Activated T-helper 17 cell treated with anti-CD3 and anti-CD28 coated beads, Interleukin-2, amount 50 U/mL, for 72 hours (primary cell): ENCODE data around the gene SNAPC4. TPM values are rescaled to one million over a fixed set of nuclear protein-coding genes. Genes with fewer than 3 reads are reported as not detected.
"Not testable (repeated sequence)": the region's sequence is repeated elsewhere in the genome, so short reads cannot be mapped to it uniquely, and the experiment has no call there.

ENCODE experiments used
- ATAC-seq: fragments of 150-1000 bp; cut with Tn5 transposase; replicated peaks from 2 replicates; pipeline ENCODE4 v1.10.0; 2021; ENCODE audit warnings: mild to moderate bottlenecking, moderate library complexity
- H3K27ac Mint-ChIP-seq: one replicate; pipeline ENCODE4 v1.8.0; 2022; ENCODE audit warnings: mixed read lengths
- H3K27me3 Mint-ChIP-seq: one replicate; pipeline ENCODE4 v1.8.0; 2022; ENCODE audit warnings: mixed read lengths
- H3K36me3 Mint-ChIP-seq: one replicate; pipeline ENCODE4 v1.8.0; 2022; ENCODE audit warnings: low read depth, mild to moderate bottlenecking, mixed read lengths
- H3K4me1 Mint-ChIP-seq: one replicate; pipeline ENCODE4 v1.8.0; 2022; ENCODE audit warnings: mixed read lengths
- H3K4me3 Mint-ChIP-seq: one replicate; pipeline ENCODE4 v1.8.0; 2022; ENCODE audit warnings: mild to moderate bottlenecking, mixed read lengths
- H3K9me3 Mint-ChIP-seq: one replicate; pipeline ENCODE4 v1.8.0; 2022; ENCODE audit warnings: mixed read lengths
- total RNA-seq, 2 donors: library from RNA; stranded (reverse); gene quantifications; one replicate each; pipeline ENCODE4 v1.2.3, GENCODE V29; 2022

The SNAPC4 gene
- total RNA-seq, 2 donors from 2014 or later, result 16.3 to 21.9 TPM

DNA sequence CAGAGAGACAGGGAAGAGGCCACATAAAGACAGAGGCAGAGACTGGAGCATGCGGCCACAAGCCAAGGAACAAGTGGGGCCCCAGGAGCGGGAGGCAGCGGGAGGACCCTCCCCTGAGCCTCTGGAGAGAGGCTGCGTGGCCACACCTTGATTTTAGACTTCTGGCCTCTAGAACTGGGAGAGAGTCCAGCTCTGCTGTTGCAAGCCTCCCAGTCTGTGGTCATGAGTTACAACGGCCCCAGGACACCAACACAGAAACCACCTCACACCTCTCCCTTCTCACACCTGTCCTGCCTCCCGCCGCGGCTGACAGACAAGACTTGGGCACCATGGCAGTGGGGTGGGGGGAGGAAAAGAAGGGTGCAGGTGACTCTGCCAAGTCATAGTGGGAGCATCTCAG, 37.5 kb upstream of the SNAPC4 start:
- H3K9me3 Mint-ChIP-seq, result no peaks in the 10 kb centered on the region
- H3K4me1 Mint-ChIP-seq, result peaks cover 10% of the 10 kb centered on the region
- peak overlapping the region; percentile 87 for H3K4me3 Mint-ChIP-seq
- no peaks in the 10 kb centered on the region for H3K27me3 Mint-ChIP-seq
- ATAC-seq, result no peak
- peak overlapping the region; percentile 87 for H3K27ac Mint-ChIP-seq
- peaks cover 32% of the 10 kb centered on the region for H3K36me3 Mint-ChIP-seq

DNA sequence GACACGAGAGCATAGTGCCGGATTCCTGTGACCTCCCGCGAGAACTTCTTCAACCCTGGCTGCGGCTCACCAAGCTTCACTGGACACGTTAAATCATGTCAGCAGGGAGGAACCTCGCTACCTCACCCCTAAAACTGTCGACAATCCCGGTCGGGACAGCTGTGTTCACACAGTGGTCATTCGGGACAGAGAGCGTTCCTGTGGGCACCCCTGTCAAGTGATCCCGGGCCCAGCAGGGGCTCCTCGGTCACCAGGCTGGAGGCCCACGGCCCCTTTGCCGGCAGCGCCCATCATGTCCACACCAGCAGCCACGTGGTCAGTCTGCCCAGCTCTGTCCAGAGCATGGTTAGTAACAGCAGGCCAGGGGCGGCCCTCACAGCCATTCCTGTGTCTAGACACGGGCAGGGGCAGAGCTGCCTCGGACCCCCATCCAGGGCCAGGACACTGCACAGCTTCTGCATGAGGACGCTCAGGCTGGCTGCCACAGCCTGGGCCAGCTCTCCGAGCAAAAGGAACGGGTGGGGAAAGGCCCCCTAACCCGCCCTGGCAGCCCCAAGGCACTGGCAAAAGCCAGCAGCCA, 36.2 kb upstream of the SNAPC4 start:
- Mint-ChIP-seq H3K27ac (no peak overlapping the region), H3K4me1 (peaks cover 10% of the 10 kb centered on the region), H3K36me3 (peaks cover 22% of the 10 kb centered on the region), H3K4me3 (peak overlapping the region; percentile 87), H3K27me3 (no peaks in the 10 kb centered on the region), H3K9me3 (no peaks in the 10 kb centered on the region)
- no peak for ATAC-seq

DNA sequence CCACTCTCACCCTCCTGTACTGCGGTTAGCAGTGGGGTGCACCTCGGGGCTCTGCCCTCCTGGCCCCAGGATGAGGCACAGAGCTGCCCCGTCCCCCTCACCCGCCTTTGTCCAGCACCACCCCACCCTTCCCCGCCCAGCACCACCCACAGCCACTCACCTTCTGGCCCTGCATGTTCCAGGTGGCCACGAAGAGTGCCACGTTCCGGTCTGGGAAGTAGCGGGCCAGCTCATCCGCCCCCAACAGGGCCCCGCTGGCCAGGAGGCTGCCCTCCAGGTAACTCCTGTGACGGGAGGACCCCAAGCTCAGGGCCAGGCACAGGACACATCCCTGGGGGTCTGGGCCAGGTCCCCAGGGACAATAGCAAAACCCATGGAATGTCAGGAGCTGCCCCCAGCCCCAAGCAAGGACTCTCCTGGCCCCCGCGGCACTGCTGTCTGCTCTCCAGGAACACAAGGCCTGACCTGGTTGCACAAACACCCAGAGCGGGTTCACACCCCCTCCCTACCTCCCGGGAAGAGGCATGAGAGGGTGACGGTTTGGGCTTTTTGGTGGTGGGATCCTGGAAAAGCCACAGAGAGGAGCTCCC, 34.7 kb upstream of the SNAPC4 start:
- H3K27ac Mint-ChIP-seq, result no peak overlapping the region
- ATAC-seq, result no peak
- H3K36me3 Mint-ChIP-seq, result peaks cover 22% of the 10 kb centered on the region
- no peak overlapping the region for H3K4me3 Mint-ChIP-seq
- H3K9me3 Mint-ChIP-seq, result no peaks in the 10 kb centered on the region
- H3K4me1 Mint-ChIP-seq, result peaks cover 10% of the 10 kb centered on the region
- no peaks in the 10 kb centered on the region for H3K27me3 Mint-ChIP-seq

DNA sequence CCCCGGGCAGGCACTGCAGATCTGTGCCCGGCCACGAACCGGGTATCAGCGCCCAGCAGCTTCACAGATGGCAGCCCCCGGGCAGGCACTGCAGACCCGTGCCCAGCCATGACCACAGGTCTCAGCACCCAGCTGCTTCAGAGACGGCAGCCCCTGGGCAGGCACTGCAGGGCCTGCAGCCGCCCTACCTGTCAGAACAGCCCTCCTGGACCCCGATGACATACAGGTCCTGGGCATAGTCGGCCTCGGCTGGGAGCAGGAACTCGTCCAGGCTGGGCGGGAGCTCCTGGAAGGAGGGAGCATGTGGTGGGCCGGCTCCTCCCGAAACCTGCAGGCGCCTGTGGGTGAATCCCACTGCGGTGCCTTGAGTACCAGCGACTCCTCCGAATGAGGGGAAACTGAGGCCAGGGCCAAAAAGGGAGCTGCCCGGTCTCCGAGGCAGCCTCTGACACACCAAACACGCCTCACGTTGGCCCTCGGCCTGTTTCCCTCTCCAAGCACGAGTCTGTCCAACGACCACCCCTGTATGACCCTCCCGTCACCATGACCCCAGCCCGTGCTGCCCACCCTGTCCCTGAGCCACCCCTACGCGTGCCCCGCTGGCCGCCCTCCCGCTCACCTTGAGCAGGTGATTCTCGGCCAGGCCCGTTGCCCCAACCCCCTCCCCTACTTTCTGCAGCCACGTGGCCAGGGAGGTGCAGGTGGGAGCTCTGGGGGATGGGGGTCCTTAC, 34.0 kb upstream of the SNAPC4 start:
- Mint-ChIP-seq H3K9me3 (no peaks in the 10 kb centered on the region), H3K36me3 (peaks cover 26% of the 10 kb centered on the region), H3K27me3 (no peaks in the 10 kb centered on the region), H3K27ac (no peak overlapping the region), H3K4me1 (peaks cover 10% of the 10 kb centered on the region), H3K4me3 (no peak overlapping the region)
- no peak for ATAC-seq

DNA sequence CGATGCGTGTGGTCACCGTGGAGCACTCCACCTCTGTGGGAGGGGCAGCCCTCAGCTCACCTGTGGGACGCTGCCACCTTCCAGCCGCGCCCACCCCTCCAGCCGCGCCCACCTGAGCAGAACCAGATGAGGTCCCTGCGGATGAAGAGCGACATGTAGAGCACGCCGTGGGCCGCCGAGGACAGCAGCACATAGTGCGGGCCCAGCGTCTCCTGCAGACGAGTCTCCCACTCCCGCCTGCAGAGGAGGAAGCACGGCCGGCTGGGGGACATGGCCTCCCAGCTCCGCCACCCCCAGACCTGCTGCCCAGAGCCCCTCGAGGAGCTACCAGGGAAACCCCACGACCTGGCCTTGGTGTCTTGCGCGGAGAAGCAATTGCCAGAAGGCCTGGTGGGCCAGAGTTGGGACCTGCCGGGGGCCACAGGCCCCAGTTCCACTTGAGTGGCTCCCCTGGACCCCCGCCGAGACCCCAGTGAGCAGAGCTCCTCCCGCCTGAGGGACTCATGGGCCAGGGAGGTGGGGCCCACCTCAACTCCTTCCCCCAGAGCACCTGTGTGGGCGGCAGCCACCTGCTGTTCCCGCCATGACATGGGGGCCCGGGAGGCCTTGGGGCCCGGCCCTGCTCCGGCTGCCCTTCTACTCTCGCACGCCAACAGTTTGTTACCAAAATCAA, 33.2 kb upstream of the SNAPC4 start:
- peaks cover 22% of the 10 kb centered on the region for H3K36me3 Mint-ChIP-seq
- H3K4me1 Mint-ChIP-seq, result peaks cover 10% of the 10 kb centered on the region
- no peak for ATAC-seq
- H3K9me3 Mint-ChIP-seq, result no peaks in the 10 kb centered on the region
- H3K4me3 Mint-ChIP-seq, result no peak overlapping the region
- no peak overlapping the region for H3K27ac Mint-ChIP-seq
- H3K27me3 Mint-ChIP-seq, result no peaks in the 10 kb centered on the region

DNA sequence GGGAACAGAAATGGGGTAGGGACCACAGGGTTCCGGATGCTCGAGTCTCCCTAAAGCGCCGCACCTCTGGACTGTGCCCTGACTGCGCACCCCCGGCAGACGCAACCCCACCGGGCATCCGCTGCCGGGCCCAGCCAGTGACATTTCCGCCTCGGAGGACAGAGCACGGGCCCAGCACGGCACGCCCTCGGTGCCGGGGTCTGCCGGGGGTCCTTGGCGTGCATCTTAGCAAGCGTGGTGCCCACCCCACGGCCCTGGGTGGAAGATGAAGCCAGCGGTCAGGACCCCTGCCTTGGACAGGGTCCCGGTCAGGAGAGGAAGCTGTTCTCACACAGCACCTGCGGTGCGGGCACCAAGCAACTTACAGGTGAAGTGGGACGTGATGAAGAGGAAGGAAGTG, 32.6 kb upstream of the SNAPC4 start:
- ATAC-seq, result no peak
- Mint-ChIP-seq H3K4me1 (peaks cover 10% of the 10 kb centered on the region), H3K27me3 (no peaks in the 10 kb centered on the region), H3K9me3 (no peaks in the 10 kb centered on the region), H3K36me3 (peaks cover 18% of the 10 kb centered on the region), H3K4me3 (no peak overlapping the region), H3K27ac (no peak overlapping the region)

DNA sequence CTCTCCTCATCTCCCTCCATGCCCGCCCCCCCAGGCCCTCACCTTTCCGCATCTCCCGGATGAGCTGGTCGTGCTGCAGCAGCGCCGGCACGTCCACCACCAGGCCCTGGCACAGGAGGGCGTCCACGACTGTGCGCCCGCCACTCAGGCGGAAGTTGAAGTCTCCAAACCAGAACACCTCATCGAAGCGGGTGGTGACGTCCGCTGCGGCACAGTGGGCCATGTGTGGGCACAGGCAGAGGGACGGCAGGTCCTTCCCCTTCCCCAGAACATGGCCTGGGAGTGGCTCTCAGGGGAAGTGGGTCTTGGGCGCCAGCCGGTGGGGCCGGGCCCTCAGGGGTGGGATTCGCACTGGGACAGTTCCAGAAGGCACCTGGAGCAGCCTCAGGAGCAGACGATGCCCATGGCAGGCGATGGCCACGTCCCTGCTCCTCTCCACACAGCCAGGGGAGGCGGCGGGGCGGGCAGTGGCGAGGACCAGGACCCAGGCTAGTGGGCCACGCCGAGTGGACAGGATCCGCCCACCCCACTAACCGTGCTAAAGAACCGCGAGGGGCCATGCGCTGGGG, 31.9 kb upstream of the SNAPC4 start:
- no peak overlapping the region for H3K4me3 Mint-ChIP-seq
- H3K27me3 Mint-ChIP-seq, result no peaks in the 10 kb centered on the region
- peaks cover 15% of the 10 kb centered on the region for H3K36me3 Mint-ChIP-seq
- no peak overlapping the region for H3K27ac Mint-ChIP-seq
- H3K4me1 Mint-ChIP-seq, result peaks cover 4% of the 10 kb centered on the region
- no peak for ATAC-seq
- no peaks in the 10 kb centered on the region for H3K9me3 Mint-ChIP-seq

DNA sequence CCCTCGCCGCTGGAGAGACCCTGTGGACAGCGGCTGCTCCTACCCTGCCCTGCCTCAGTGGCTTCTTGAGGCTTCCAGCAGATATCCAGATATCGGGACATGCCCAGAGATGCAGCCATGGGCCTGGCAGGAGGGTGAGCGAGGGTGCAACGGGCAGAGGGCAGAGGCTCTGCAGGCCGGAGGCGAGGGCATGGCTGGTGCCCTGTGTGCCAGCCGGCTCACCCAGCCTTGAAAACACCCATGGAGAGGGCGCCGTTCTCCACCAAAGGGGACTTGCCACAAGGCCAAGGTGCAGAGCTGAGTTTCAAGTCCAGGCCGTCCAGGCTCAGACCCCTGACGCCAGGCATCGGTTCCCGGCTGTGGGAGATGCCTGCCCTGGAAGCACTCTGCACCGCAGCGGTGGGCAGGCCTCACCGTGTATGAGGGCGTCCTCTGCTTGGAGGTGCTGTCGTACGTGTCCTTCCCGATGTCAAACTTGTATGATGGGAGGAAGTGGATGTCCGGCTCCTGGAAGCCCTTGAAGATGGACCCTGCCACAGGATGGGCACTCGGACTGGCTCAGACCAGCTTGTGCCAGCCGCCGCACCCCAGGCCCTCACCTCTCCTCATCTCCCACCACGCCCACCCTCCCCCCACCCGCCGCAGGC, 30.7 kb upstream of the SNAPC4 start:
- Mint-ChIP-seq H3K36me3 (peaks cover 22% of the 10 kb centered on the region), H3K4me1 (no peaks in the 10 kb centered on the region), H3K4me3 (no peak overlapping the region), H3K9me3 (no peaks in the 10 kb centered on the region), H3K27ac (no peak overlapping the region), H3K27me3 (no peaks in the 10 kb centered on the region)
- ATAC-seq, result no peak

DNA sequence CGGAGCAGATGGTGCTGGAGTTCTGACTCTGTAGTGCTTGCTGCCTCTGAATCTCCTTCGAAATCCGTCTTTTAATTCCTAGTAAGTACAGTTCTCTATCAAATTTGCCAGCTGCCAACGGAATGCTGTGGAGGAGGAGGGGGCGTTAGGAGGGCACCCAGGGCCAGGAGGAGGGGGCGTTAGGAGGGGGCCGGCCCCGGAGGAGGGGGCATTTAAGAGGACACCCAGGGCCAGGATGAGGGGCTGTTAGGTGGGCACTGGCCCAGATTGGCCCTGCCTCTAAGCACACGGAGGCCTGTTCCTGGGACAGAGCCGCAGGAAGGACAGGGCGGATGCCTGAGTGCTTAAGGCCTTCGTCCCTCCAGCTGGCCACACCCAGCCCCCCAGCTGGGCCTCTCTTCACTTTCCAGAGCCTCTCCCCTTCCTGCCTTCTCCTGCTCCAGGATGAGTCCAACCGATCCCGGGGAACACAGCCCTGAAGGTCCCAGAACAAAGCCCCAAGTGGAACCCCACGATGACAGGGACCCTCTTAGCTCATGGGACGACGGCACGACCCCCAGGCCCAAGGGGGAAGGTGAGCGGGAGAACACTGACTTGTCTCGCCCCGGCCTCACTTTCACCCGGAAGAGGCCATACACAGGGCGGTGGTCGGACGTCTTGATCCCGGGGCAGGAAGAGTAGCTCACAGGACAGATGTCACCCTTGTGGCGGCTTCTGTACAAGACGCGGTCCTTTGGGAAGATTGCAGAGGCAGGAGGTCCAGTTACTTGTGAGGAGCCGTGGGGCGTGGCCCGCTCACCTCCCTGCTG, 29.9 kb upstream of the SNAPC4 start:
- H3K9me3 Mint-ChIP-seq, result no peaks in the 10 kb centered on the region
- no peak overlapping the region for H3K27ac Mint-ChIP-seq
- no peak for ATAC-seq
- H3K27me3 Mint-ChIP-seq, result no peaks in the 10 kb centered on the region
- peaks cover 30% of the 10 kb centered on the region for H3K36me3 Mint-ChIP-seq
- no peak overlapping the region for H3K4me3 Mint-ChIP-seq
- no peaks in the 10 kb centered on the region for H3K4me1 Mint-ChIP-seq

DNA sequence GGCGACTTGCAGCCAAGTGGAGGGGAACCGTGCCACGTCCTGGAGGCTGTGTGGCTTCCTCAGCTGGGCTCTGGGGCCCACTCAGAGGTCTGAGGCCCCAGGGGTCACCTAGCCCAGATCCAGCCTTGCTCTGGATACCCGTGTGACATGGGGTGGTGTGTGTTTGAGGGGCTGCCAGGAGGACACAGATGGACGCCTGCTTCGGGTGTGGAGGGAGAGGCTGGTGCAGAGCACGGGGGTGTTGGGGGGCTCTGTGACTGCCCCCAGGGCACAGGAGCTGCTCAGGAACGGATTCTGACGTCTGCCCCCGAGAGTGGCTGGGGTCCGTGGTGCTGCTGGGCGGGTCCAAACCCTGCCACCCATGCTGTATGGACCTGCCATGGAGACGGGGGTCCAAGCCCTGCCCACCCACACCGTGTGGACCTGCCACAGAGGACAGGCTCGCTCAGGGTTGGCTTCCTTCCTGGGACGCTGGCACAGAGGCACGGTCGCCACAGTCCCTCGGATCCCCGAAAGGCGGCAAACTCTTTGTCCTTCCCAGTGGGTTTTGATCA, 29.2 kb upstream of the SNAPC4 start:
- Mint-ChIP-seq H3K4me3 (no peak overlapping the region), H3K9me3 (no peaks in the 10 kb centered on the region), H3K36me3 (peaks cover 37% of the 10 kb centered on the region), H3K27me3 (no peaks in the 10 kb centered on the region), H3K27ac (no peak overlapping the region), H3K4me1 (no peaks in the 10 kb centered on the region)
- no peak for ATAC-seq

DNA sequence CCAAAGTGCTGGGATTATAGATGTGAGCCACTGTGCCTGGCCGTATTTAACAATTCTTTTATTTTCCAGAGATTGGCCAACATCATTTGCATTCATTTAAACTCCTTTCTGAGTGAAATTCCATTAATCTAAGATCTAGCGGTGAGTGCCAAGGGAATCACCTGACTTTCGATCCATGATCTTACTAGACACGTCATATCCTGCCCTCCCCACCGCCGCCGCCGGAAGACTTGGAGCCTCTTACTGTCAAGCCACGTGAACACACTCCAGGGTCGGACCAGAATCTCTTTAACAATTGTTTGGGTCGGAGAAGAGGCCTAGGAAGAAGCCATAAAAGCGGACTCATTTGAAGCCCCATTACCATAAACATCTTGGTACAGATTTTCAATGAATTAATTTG, 26.8 kb upstream of the SNAPC4 start:
- H3K4me3 Mint-ChIP-seq, result no peak overlapping the region
- no peaks in the 10 kb centered on the region for H3K4me1 Mint-ChIP-seq
- H3K36me3 Mint-ChIP-seq, result peaks cover 61% of the 10 kb centered on the region
- H3K27me3 Mint-ChIP-seq, result no peaks in the 10 kb centered on the region
- no peaks in the 10 kb centered on the region for H3K9me3 Mint-ChIP-seq
- ATAC-seq, result no peak
- H3K27ac Mint-ChIP-seq, result no peak overlapping the region

DNA sequence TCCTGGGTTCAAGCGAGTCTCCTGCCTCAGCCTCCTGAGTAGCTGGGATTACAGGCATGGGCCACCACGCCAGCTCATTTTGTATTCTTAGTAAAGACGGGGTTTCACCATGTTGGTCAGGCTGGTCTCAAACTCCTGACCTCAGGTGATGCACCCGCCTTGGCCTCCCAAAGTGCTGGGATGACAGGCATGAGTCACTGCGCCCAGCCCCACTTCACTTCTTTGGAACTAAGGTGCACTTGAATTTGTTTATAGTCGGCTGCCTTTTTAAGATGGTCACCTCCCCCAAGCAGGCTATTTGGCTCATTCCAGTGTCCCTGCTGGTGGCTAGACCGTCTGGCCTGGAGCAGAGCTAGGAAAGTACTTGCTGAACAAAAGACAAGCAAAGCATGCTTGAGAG, 25.4 kb upstream of the SNAPC4 start:
- not testable (repeated sequence) for H3K4me3 Mint-ChIP-seq, H3K9me3 Mint-ChIP-seq, H3K27me3 Mint-ChIP-seq, H3K4me1 Mint-ChIP-seq
- peak overlapping the region; percentile 81 for H3K27ac Mint-ChIP-seq
- peak; percentile 59 for ATAC-seq
- H3K36me3 Mint-ChIP-seq, result peaks cover 75% of the 10 kb centered on the region

DNA sequence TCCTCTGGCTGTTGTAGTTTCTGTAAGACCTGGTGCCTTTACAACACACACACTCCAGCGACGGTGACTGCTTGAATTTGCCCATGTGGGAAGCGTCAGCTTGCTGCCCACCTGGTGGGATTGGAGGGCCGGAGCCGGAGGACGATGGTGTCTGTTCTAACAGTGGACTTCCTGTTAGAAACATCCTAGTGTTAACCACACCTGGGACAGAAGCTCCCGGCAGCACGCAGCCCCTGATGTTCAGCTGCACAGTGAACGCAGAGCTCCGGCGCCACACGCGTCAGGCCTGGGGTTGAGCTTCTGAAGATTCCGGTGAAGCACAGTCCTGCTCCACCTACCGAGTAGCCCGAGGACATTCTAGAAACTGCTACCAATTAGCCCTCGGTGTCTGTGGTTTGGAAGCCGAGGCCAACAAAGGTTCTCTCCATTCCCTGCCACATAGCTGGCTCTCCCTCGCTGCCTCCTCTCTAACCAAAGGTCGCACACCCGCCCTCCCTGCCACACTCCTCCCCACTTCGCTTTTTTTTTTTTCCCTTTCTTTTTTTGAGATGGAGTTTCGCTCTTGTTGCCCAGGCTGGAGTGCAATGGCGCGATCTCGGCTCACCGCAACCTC, 24.9 kb upstream of the SNAPC4 start:
- Mint-ChIP-seq H3K36me3 (peaks cover 80% of the 10 kb centered on the region), H3K27me3 (no peaks in the 10 kb centered on the region), H3K4me1 (no peaks in the 10 kb centered on the region), H3K27ac (peak overlapping the region; percentile 81), H3K9me3 (no peaks in the 10 kb centered on the region), H3K4me3 (no peak overlapping the region)
- ATAC-seq, result peak; percentile 23
